ENCODE results near the gene CASKIN1.

DNA sequence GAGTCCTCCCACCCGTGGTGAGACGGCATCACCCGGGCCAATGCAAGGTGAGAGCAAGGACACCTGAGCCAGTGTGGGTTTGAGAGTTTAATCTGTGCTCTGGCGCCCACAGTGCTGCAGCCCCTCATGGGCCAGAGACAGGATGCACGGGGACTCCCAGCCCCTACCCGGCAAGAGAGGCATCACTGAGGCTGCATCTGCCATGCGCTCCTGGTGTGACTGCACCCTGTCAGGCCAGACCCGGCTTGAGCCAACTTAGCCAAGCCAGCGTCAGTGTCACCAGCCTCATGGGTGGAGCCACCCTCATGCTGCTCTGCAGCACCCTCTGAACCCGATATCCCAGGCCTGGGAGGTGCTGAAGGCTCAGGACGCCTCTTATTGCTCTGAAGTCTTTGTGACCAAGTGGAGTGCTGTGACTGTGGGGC, 15.5 kb upstream of the CASKIN1 start:
- TF ChIP-seq CTCF (IDR thresholded peaks at IDR 0.05 in 8 of 11, conservative IDR thresholded peaks at IDR 0.05 in 3 of 11), result no peak
- peak in 2 of 3 donors; percentile 30 to 58 for TF ChIP-seq POLR2AphosphoS5 (IDR thresholded peaks at IDR 0.05)

Measured in spleen (tissue), 7 donors.